NCI-H748 treated with DMSO at 0.1 percent for 48 hours (cell line): ENCODE data around the gene STXBP1.

Source experiments
- DNase-seq: peaks from one replicate; lab custom pipeline; 2025; lab: John Stamatoyannopoulos, UW

The STXBP1 gene

DNA sequence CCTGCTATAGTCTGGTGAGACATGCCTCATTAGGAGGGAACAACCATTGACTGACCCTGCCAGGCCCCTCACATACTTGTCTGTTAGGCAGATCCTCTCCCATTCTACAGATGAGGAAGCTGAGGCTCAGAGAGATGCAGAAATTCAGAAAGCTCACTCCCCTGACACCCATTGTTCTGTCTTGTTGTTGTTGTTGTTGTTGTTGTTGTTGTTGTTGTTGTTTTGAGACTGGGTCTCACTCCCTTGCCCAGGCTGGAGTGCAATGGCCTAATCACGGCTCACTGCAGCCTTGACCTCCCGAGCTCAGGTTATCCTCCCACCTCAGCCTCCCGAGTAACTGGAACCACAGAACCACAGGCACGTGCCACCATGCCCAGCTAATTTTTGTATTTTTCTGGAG lies 81.6 kb downstream of the STXBP1 start:
- no peak for DNase-seq

DNA sequence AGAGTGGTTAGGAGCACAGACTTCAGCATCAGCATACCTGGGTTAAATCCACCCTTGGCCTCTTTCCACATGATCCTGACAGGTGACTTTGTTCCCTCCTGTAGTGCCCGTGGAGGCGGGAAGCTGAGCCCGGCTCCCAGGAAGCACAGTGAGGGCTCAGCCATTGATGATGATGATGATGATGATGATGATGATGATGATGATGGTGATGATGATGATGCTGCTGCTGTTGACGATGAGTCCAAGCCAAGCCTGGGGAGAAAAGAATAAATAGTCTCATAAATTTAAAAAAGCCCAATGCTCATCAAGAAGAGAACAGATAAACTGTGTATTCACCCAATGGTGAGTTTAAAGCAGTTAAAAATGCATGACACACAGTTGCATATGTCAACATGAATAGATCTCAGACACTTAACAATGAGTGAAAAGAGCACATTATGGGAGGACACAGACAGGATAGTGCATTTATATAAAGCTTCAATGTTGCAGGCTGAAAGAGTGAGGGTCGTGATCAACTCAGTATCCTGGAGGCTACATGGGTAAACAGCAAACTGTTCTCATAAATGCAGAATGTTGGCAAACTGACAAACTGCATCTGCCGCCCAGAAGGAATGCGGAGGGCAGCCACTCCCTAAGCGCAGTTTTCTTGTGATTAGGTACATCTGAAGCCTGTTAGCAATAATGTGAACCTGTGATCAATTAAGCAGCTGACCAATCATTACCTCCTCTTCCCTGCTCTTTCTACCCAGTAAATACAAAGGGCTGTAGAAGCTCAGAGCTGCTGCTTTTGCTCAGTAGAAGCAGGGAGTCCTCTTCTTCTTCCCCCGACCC lies 83.0 kb downstream of the STXBP1 start:
- DNase-seq = no peak

DNA sequence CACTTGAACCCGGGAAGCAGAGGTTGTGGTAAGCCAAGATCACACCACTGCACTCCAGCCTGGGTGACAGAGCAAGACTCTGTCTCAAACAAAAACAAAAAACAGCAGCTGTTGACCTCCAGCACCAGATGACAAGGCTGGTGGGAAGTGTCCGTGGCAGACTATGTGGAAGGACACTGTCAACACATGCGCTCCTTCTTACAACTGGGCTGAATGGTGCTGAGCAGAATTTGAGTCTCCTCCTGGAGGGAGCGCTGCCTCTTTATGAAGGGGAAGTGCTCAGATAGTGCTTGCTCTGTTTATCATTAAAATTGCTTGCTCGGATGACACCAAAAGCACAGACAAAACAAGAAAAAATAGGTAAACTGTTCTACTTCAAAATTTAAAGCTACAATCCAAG lies 85.5 kb downstream of the STXBP1 start:
- DNase-seq = no peak

DNA sequence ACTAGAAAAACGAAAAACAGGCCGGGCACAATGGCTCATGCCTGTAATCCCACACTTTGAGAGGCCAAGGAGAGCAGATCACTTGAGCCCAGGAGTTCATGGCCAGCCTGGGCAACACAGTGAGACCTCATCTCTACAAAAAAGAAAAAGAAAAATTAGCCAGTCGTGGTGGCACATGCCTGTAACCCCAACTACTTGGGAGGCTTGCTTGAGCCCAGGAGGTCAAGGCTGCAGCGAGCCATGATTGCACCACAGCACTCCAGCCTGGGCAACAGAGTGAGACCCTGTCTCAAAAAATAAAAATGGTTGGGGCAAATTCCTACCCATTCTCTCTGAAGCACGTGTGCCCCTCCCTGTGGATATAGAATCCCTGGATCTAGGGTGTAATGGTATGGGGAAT lies 86.3 kb downstream of the STXBP1 start:
- no peak for DNase-seq

DNA sequence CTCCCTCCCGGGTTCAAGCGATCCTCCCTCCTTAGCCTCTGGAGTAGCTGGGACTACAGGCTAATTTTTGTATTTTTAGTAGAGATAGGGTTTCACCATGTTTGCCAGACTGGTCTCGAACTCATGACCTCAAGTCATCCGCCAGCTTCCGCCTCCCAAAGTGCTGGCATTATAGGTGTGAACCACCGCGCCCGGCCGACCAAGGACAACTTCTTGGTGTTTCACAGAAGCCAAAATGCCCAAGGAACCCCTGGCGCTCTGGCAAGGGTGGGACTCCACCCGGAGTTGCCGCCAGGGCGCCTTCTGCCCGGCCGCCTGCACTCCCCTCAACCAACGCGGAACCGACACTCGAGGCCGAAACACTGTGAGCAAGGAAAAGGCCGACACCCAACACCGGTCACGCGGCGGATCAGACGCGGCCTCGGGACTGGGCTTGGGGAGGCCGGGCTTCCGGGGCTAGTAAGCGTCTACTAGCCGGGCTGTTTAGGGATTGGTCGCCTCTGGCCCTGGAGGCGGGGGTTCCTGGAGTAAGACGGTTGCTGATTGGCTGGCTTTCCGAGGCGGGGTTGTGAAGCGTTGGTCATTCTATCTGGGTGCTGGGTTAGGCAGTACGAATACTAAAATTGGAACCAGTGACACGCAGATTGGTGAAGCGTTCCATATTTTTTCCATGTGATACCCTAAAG lies 87.1 kb downstream of the STXBP1 start:
- peak; percentile 55 for DNase-seq

DNA sequence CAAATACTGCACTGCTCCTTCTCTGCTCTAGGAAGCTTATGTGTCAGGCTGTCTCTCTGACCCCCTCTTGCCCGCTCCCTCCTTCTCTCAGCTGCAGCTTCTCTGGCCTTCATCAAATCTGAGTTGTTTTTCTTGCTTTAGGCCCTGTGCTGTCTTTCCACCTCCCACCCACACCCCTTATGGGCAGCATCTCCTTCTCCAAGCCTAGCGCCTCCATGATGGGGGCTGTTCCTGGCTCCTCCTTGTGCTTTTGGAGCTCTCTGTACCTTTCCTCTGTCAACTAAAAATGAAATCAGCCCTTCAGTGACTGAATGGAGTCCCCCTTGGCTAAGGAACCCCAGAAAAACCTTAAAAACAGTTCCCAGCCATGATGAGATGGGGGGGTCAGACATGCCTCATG lies 88.1 kb downstream of the STXBP1 start:
- no peak for DNase-seq

DNA sequence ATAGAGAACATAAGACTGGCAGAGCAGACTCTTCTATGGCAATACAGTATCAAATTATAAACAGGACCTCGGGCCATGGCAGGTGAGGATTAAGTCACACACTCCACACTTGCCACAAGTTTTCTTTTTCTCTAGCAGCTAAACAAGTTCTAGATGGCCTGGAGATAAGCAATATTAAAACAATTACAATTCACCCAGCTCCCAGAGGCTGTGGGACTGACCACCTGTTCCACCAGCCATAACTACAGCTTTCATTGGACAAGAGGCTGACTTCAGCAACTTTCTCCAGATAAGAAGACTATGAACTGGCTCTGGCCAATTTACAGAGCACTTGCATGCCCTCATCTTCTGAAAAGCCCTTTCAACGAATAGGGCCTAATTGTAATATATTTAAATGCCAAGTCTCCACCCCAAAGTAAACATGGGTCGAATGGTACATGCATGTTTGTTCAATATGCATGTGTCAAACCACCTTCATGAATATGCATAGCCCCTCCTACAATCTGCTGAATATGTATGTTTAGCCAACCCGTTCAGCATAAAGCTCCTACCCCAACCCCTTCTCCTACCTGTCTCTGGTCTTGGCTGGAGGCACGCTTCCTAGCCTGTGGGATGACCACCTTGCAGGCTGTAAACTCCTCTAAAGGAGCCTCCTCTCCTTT lies 88.6 kb downstream of the STXBP1 start:
- no peak for DNase-seq

DNA sequence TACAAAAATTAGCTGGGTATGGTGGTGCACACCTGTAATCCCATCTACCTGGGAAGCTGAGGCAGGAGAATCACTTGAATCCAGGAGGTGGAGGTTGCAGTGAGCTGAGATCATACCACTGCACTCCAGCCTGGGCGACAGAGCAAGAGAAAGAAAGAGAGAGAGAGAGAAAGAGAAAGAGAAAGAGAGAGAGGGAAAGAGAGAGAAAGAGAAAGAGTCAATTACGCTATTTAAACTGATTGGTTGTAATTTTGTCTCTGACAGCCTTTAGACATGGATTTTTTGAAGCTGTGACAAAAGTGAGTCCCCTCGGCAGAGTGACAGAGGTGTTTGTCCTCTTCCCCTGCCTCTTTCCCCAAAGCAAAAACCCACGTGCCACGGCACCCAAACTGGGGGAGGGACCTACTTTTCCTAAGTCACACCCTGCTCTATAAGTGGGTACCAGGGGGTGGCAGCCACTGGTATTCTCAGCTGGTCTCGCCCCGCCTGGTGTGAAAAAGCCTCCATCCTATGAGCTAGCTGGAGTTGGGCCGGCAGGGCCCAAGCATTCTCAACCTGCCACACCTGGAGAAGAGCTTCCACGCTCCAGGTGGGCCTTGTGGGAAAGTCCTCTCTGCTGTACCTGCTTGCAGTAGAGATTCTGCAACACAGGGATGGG lies 91.3 kb downstream of the STXBP1 start:
- DNase-seq = no peak

DNA sequence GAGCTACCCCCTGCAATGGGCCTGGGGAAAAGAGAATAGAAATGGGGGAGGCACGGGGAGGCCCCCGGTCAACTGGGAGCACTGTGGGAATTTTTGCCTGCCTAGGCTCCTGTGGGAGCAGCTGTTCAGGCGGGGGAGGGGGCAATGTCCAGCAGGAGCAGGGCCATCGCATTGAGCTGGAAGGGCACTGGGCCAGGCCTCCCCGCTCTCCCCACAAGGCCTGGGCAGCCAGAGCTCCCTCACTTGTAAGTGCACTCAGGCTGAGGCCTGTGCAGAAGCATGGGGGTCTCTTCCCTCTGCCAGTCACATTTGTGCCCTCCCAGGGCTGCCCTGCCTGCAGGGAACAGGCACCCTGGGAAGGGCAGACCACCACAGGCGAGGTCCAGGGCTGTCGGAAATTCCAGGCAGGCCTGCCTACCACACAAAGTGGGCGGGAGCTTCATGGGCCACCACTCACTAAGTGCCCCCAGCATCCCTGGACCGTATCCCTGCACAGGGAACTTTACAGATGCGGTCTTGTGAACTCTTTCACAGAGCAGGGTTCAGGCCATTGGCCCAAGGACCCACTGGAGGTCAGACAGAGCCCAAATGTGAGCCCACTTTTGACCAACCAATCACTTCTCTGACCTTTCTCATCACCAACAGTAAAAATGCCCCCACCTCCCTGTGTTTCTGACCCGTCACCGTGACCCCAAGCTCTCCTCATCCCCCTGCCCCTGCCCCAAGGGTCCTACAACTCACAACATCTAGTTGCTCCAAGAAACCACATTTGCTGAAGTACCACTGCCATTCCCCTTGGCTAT lies 93.7 kb downstream of the STXBP1 start:
- DNase-seq = no peak

DNA sequence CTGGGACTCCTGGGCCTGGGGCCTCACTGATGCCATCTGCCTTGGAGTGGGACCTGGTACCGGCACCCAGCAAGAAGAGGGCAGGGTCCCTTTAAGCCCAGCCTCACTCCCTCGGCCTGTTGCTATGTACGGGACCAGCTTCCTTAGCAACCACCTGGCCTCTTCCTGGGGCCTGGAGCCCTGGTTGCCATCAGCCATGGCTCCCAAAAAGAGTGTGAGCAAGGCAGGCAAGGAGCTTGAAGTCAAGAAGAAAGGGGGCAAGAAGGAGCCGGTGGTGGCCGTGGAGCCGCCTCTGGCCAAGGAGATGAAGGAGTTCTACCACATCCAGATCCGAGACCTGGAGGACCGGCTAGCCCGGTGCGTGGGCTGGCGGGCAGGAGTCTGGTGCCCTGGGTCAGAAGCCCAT lies 94.8 kb downstream of the STXBP1 start, which contains the start of gene CFAP157:
CFAP157 (plus strand) TSS at position 153 of the 406 bp plus-strand sequence; CDS start at position 197, 44 bp downstream.
- peak; percentile 24 for DNase-seq

DNA sequence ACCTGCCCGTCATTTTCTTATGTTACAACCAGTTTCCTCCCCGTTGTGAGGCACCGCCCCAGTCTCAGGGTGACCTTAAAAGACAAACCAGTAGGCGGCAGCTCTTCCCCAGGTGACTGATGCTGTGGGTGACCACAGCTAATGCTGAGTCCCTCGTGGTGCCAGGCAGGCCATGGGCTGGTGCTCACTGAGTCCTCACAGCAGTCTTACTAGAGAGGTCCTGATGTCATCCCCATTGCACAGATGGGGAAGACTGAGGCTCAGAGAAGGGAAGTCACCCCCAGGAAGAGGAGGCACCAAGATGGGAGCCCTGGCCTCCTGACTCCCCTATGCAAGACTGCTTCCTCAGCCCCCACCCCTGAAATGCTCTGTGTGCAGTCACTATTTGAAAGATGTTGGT lies 95.7 kb downstream of the STXBP1 start:
- no peak for DNase-seq

DNA sequence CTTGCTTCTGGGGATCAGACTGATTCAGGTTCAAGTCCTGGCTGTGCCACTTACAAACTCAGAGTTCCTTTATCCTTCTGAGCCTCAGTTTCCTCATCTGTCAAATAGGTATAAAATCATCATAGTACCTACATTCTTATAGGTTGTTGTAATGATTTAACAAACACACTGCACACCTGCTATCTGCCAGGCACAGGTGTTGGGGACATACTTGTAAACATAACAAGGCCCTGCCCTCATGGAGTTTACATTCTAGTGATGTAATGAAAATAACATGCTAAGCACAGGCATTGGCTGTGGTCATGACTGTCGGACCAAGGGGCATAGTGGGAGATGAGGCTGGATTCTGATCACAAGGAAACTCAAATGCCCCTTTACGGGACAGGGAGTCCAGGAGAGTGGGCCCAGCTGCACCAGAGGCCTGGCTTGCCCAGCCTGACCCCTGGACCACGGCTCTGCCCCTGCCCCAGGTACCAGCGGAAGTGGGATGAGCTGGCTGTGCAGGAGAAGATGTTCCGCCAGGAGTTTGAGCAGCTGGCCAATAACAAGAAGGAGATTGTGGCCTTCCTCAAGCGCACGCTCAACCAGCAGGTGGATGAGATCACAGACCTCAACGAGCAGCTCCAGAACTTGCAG lies 97.0 kb downstream of the STXBP1 start:
- DNase-seq = no peak

DNA sequence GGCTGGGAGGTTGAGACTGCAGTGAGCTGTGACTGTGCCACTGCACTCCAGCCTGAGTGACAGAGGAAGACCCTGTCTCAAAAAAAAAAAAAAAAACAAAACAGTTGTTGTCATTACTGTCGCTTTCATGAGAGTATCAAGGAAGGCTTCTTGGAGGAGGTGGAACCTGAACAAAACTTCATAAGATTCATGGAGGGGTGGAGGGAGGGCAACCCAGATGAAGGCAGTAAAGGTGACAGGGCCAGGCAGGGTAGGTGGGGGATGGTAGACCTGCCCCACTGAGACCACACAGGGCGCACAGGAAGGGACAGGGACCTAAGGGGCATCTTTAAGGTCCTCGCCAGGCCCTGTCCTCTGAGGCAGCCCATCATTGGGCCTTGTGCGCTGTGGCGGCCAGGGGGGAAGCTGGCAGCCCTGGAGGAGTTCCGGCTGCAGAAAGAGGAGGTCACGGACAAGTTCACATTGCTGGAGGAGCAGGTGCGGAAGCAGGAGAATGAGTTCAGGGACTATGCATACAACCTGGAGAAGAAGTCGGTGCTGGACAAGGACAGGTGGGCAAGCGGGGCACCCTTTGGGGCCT lies 98.2 kb downstream of the STXBP1 start:
- no peak for DNase-seq

DNA sequence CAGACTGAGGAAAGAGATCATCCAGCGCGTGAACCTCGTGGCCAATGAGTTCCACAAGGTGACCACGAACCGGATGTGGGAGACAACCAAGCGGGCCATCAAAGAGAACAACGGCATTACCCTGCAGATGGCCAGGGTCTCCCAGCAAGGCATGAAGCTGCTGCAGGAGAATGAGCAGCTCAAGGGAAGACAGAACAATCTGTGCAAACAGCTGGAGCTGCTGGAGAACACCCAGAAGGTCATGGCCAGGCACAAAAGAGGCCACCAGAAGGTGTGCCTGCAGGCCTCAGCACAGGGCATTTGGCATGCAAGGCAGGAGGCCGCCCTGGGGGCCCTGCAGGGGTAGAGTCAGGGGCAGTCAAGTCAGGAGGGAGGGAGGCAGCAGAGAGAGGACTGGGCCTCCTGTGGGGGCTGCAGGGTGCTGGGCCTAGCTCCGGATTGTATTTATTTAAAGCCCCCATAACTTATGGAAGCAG lies 99.2 kb downstream of the STXBP1 start:
- no peak for DNase-seq

DNA sequence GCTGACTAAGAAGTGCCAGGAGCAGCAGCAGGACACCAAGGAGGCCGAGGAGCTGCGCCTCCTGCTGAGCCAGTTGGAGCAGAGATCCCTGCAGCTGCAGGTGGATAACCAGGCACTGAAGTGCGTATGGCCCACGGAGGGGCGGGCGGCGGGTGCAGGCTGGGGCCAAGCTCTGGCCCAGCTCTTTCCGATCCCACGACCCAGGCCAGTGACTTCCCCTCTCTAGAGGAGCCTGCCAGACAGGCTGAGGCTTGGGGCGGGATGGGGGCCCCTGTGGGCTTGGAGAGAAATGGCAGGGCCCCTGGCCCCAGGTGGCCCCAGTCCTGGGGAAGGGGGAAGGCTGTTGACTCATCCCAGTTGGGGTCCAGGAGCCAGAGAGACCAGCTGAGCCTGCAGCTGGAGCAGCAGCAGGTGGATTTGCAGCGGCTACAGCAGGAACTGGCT lies 99.8 kb downstream of the STXBP1 start:
- DNase-seq = no peak

DNA sequence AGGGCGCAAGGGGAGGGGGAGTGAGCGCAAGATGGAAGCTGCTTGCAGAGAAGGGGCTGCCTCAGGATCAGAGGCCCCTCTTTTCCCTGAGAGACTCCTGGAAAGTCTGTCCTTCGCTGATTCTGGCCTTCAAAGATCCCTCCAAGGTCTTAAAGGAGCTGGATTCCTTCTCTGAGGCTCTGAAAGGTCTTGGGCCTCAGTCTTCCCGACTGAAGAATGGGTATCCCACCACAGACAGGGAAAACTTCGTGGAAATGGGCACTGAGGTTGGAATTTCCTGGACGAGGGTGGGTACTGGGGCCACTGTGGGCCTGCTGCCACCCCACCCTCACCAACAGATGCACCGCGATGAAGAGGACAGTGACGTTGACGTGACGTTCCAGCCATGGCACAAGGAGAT lies 100.3 kb downstream of the STXBP1 start:
- no peak for DNase-seq

DNA sequence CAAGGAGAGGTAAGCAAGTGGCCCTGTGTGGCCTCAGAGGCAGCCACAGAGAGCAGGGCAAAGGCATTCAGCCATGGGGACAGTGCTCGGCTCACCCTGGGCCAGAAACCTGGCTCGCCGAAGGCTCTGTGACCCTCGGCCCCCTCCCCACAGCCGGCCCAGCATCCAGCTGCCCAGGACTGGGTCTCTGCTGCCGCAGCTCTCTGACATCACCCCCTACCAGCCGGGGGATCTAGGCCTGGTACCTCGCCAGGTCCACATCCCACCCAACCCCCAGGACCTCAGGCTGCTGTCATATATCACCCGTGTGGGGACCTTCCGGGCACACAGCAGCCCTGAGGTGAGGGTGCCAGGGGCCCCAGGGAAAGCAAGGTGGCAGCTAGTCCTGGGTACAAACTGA lies 100.8 kb downstream of the STXBP1 start:
- DNase-seq = no peak

DNA sequence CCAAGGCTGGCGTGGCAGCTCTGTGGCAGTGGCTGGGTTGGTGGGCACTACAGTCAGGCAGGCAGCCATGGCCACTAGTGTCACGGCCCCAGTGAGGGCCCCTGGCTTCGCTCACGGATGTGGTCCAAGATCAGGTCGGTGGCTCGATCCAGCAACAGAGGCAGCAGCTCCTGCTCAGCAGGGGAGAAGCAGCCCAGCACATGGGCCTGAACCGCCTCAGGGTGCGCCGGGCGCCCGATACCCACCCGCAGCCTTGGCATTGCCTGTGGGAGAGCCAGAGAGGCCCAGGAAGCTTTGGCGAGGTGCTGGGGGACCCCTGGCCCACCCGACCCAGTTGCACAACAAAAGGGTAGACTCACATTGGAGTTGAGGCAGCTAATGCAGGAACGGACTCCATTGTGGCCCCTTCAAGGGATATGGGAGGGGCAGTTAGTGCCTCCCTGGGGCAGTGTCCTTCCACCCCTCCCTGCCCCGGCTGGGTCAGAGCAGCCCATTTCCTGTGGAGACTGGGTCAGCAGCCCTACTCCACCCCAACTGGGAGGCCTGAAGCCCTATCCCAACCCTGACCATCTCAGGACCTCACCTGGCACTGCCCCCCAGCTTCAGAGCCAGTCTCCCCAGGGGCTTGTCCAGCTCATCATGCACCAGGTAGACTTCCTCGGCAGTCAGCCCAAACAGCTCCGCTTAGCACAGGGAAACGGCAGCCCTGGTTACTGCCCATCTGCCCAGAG lies 102.1 kb downstream of the STXBP1 start:
- DNase-seq = no peak

DNA sequence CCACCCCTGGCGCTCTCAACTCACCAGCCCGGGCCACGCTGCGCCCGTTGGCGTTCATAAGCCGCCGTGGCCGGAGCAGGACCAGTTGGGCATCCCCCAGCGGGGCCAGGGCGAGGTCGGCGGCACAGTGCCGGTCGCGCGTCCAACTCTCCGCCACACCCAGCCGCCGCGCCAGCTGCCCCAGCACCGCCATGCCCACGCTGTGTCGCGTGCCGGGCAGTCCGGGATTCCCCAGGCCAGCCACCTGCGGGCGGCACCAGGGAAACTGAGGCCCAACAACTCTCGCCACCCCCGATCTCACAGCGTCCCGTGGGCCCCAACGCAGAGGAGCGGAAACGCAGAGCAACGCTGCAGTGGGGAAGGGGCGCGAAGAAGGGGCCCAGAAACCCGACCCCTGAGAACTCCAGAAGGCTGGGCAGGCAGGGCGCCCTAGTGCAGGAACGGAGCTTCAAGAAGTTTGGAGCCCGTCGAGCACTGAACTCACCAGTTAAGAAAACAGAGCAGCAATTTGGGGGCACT lies 102.9 kb downstream of the STXBP1 start:
- DNase-seq = no peak
